Activated T-cell treated with anti-CD3 and anti-CD28 coated beads, Interleukin-2, amount 50 U/mL, for 72 hours (primary cell): ENCODE measurements around the gene NGFR. TPM values are rescaled to one million over a fixed set of nuclear protein-coding genes. Genes with fewer than 3 reads are reported as not detected.

Experiments
- ATAC-seq, 2 donors: fragments of 150-1000 bp; cut with Tn5 transposase; replicated peaks in 1 of 2; 2 replicates each; pipeline ENCODE4 v1.10.0; 2021; ENCODE audit warnings: moderate library complexity in 2 of 2, mild to moderate bottlenecking in 1 of 2
- DNase-seq, 2 donors: peaks; one replicate each; pipeline ENCODE4 v3.0.0; 2021 to 2022; ENCODE audit warnings: mixed read lengths in 1 of 2
- H3K27ac Mint-ChIP-seq: one replicate; pipeline ENCODE4 v1.8.0; 2022; ENCODE audit warnings: mild to moderate bottlenecking, moderate library complexity, mixed read lengths
- H3K27me3 Mint-ChIP-seq: one replicate; pipeline ENCODE4 v1.8.0; 2022; ENCODE audit warnings: low read depth, mixed read lengths
- H3K36me3 Mint-ChIP-seq, 2 donors: one replicate each; pipeline ENCODE4 v1.8.0; 2022; ENCODE audit warnings: mixed read lengths in 2 of 2, mild to moderate bottlenecking in 1 of 2; ENCODE audit not compliant: insufficient read depth in 2 of 2
- H3K4me1 Mint-ChIP-seq: one replicate; pipeline ENCODE4 v1.8.0; 2022; ENCODE audit warnings: low read depth, mixed read lengths
- H3K4me3 Mint-ChIP-seq, 2 donors: one replicate each; pipeline ENCODE4 v1.8.0; 2022; ENCODE audit warnings: mild to moderate bottlenecking in 2 of 2, mixed read lengths in 2 of 2, moderate library complexity in 2 of 2
- H3K9me3 Mint-ChIP-seq, 2 donors: one replicate each; pipeline ENCODE4 v1.8.0; 2022; ENCODE audit warnings: mixed read lengths in 2 of 2
- total RNA-seq, 2 donors: library from RNA; stranded (reverse); gene quantifications; one replicate each; pipeline ENCODE4 v1.2.3, GENCODE V29; 2022

NGFR gene
- total RNA-seq, 2 donors from 2014 or later = 0.14 to 0.28 TPM

- Mint-ChIP-seq H3K27ac (no peak overlapping the region), H3K36me3 (no peaks in the 10 kb centered on the region), H3K4me3 (no peak overlapping the region), H3K27me3 (no peaks in the 10 kb centered on the region), H3K4me1 (peaks cover 3% of the 10 kb centered on the region), H3K9me3 (no peaks in the 10 kb centered on the region)
- no peak for ATAC-seq
- DNase-seq = no peak
These were observed 23.4 kb downstream of the NGFR start for GRCh38 chr17:49518346-49519078.

DNA sequence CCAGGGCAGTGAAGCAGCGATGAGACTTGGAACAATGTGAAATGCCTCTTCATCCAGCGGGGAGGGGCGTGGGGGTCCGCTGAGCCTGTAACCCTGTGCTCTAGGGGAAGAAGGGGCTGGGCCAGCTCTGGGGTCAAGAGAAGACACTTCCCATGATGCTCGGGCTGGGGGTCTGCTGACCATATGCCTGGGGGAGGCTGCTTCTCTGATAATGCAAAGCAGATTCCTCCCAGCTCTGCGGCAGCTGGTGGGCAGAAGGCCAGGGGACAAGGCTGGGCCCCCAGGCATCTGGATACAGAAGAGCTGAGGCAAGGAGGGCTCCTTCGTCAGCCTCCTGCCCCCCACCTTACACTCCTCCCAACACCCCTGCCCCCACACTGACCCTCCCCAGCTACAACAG is 24.7 kb downstream of the NGFR start:
- Mint-ChIP-seq H3K9me3 (no peaks in the 10 kb centered on the region), H3K4me3 (no peak overlapping the region), H3K27ac (no peak overlapping the region), H3K36me3 (no peaks in the 10 kb centered on the region), H3K4me1 (peaks cover 8% of the 10 kb centered on the region), H3K27me3 (no peaks in the 10 kb centered on the region)
- ATAC-seq (no peak), DNase-seq (no peak)

DNA sequence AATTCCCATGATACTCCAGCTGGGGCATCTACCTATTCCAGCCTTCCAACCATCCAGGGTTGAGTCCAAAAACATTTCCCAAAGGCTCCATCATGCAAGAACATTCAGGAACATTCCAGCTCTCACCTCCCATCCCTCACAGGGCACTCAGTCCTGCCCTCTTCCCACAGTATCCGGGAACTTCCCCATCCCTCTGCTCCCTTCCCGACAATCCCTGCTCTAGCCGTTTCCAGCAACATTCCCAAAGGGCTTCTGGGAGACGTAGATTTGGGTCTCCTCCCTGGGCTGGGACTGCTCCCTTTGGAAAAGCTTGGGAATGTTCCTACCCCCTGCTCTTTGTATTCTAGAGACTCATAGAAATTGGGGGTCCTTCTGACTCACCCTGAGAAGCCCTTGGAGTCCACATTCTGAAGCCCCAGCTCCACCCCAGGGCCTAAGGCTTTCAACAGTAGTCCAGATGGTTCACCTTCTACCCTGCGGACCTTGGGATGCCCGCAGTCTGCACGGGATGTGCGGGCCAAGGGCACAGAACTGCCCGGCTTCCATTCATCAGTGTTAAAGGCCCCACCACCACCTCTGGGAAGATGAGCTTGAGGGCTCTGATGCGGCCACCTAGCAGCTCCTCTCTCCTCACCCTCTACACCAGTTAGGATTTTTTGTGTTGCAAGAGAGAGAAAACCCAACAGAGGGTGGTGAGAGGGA is 25.4 kb downstream of the NGFR start:
- DNase-seq (no peak), ATAC-seq (no peak)
- no peak overlapping the region for H3K27ac Mint-ChIP-seq
- H3K27me3 Mint-ChIP-seq = no peaks in the 10 kb centered on the region
- no peak overlapping the region for H3K4me3 Mint-ChIP-seq
- H3K4me1 Mint-ChIP-seq = peaks cover 8% of the 10 kb centered on the region
- no peaks in the 10 kb centered on the region for H3K9me3 Mint-ChIP-seq
- no peaks in the 10 kb centered on the region for H3K36me3 Mint-ChIP-seq

DNA sequence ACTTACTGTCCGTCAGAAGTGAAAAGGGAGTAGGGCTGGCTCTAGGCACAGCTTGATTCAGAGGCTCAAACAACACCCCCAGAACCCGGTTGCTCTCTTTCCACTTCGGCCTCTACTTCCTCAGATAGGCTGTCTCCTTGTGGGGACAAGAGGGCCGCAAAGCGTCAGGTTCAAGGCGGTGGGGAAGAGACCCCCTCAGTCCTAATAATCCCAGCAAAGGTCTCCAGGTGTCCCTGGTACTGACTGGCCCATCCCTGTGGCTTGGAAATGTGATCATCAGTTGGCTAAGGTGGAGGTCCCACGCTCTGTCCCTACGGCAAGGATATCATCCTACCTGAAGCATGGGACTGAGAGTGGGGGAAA is 26.0 kb downstream of the NGFR start:
- no peaks in the 10 kb centered on the region for H3K27me3 Mint-ChIP-seq
- H3K27ac Mint-ChIP-seq = no peak overlapping the region
- no peaks in the 10 kb centered on the region for H3K9me3 Mint-ChIP-seq
- no peaks in the 10 kb centered on the region for H3K36me3 Mint-ChIP-seq
- peaks cover 8% of the 10 kb centered on the region for H3K4me1 Mint-ChIP-seq
- no peak for ATAC-seq
- no peak for DNase-seq
- no peak overlapping the region for H3K4me3 Mint-ChIP-seq

GRCh38 chr17:49521471-49522356 is 26.6 kb downstream of the NGFR start:
- Mint-ChIP-seq H3K27me3 (no peaks in the 10 kb centered on the region), H3K36me3 (no peaks in the 10 kb centered on the region), H3K4me1 (peaks cover 8% of the 10 kb centered on the region), H3K4me3 (no peak overlapping the region), H3K27ac (no peak overlapping the region), H3K9me3 (no peaks in the 10 kb centered on the region)
- no peak for ATAC-seq
- DNase-seq = no peak

DNA sequence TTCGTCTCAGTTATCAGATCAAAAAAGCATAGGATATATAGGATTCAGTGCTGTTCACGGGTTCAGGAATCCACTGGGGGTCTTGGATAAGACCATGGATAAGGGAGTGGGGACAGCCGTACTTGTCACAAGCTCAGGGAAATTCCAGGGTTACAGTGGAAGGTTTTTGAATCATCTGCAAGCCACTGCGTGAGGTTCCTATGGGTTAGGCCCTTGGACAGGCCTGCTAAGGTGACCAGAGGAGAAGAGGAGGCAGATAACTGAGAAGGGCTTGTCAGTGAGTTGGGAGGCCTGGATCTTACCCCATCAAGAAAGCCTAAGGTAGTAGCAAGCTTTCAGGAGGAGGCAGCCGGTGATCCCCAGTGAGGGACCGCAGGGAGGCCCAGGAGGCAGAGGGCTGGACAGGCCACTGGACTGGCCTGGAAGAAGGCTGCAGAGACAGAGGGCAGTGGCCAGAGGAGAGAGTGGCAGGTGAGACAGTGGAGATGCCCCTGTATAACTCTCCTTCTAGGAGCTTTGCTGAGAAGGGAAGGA is 27.3 kb downstream of the NGFR start:
- Mint-ChIP-seq H3K4me3 (no peak overlapping the region), H3K4me1 (peaks cover 8% of the 10 kb centered on the region), H3K27ac (no peak overlapping the region), H3K27me3 (no peaks in the 10 kb centered on the region), H3K36me3 (no peaks in the 10 kb centered on the region), H3K9me3 (no peaks in the 10 kb centered on the region)
- no peak for DNase-seq
- no peak for ATAC-seq

DNA sequence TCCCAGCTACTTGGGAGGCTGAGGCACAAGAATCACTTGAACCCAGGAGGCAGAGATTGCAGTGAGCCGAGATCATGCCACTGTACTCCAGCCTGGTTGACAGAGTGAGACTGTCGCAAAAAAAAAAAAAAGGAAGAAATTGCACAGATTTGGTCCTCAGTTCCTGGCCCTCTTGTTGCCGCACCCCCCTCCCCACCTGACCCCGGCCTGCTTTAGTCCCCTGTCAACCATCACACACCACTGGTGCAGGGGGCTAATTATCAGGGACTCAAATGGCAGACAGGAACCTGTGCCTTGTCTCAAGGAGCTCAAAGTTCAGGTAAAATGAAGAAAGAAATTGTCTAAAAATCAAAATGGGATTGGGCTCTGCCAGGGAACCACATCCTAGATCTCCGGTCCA is 28.1 kb downstream of the NGFR start:
- Mint-ChIP-seq H3K9me3 (no peaks in the 10 kb centered on the region), H3K4me3 (no peak overlapping the region), H3K27ac (no peak overlapping the region), H3K4me1 (peaks cover 8% of the 10 kb centered on the region), H3K36me3 (no peaks in the 10 kb centered on the region), H3K27me3 (no peaks in the 10 kb centered on the region)
- DNase-seq (no peak), ATAC-seq (no peak)

GRCh38 chr17:49523706-49524472 is 28.8 kb downstream of the NGFR start:
- DNase-seq (peak; percentile 53 to 69), ATAC-seq (peak; percentile 94 to 97)
- Mint-ChIP-seq H3K27me3 (no peaks in the 10 kb centered on the region), H3K27ac (no peak overlapping the region), H3K36me3 (no peaks in the 10 kb centered on the region), H3K9me3 (no peaks in the 10 kb centered on the region), H3K4me3 (no peak overlapping the region), H3K4me1 (peaks cover 8% of the 10 kb centered on the region)

DNA sequence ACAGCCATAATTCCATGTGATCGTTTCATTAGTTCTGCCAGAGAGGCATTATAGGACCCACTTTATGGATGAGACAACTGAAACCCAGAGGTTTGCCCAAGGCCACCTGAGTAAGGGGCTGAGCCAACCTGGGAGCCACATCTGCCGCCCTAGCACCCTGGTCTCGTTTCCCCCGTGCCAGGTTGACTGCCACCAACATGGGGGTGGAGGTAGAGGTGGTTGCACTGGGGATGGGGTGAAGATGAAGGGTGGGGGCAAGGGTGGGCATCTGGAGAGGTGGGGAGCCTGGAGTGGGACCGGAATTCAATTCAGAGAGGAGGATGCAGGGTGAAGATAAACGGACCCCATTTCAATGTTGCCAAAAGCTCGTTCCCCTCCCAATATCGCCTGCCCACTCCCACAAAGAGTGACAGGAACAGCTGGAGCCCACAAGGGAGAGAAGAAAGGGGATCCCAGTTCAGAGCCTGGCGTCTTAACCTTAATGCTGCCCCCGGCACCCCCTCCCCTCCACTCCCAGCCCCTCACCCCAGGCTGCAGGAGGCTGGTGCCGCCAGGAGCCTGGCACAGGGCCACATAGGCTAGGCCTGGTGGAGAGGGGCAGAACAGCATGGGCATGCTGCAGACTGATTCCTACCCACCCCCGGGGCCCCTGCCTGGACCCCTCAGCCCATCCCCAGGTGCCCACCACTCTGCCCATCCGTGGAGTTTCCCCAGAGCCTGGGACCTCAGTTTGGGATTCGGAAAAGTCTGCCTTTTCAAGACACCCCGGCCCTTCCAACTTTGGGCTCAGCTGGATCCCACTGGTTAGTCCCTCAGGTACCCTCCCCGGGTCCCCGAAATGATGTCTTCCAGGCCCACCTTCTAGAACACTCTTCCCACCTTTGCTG is 29.6 kb downstream of the NGFR start:
- Mint-ChIP-seq H3K36me3 (no peaks in the 10 kb centered on the region), H3K4me3 (no peak overlapping the region), H3K27me3 (no peaks in the 10 kb centered on the region), H3K4me1 (peaks cover 8% of the 10 kb centered on the region), H3K9me3 (no peaks in the 10 kb centered on the region), H3K27ac (no peak overlapping the region)
- DNase-seq (no peak), ATAC-seq (no peak)

- no peaks in the 10 kb centered on the region for H3K9me3 Mint-ChIP-seq
- no peak overlapping the region for H3K4me3 Mint-ChIP-seq
- peaks cover 8% of the 10 kb centered on the region for H3K4me1 Mint-ChIP-seq
- H3K27ac Mint-ChIP-seq = no peak overlapping the region
- no peaks in the 10 kb centered on the region for H3K27me3 Mint-ChIP-seq
- DNase-seq (no peak), ATAC-seq (no peak)
- no peaks in the 10 kb centered on the region for H3K36me3 Mint-ChIP-seq
These were observed 31.0 kb downstream of the NGFR start for GRCh38 chr17:49525831-49526741.

GRCh38 chr17:49527927-49528651 is 33.0 kb downstream of the NGFR start:
- no peak for ATAC-seq
- H3K27ac Mint-ChIP-seq = no peak overlapping the region
- H3K4me3 Mint-ChIP-seq = no peak overlapping the region
- H3K27me3 Mint-ChIP-seq = peaks cover 7% of the 10 kb centered on the region
- no peaks in the 10 kb centered on the region for H3K36me3 Mint-ChIP-seq
- no peaks in the 10 kb centered on the region for H3K9me3 Mint-ChIP-seq
- peaks cover 8% of the 10 kb centered on the region for H3K4me1 Mint-ChIP-seq
- DNase-seq = no peak
